SK-N-SH (cell line): ENCODE measurements around the gene RAB30.

Experiments
- CTCF ChIP-seq: fragments of 200-600 bp; sonication (generic); IDR thresholded peaks from 2 replicates; pipeline ENCODE4 v1.6.1; 2017; ENCODE audit warnings: antibody characterized with exemption, mild to moderate bottlenecking, moderate library complexity
- ELF1 ChIP-seq: IDR thresholded peaks from 2 replicates; pipeline ENCODE4 v1.4.0; 2012
- EP300 ChIP-seq, 2 experiments: IDR thresholded peaks; 2 replicates each; pipeline versions ENCODE4 v1.4.0 to v1.6.1; 2012; ENCODE audit warnings: borderline replicate concordance in 1 of 2, low read depth in 1 of 2, low read length in 1 of 2
- GABPA ChIP-seq: IDR thresholded peaks from 2 replicates; pipeline ENCODE4 v1.4.0; 2012; ENCODE audit warnings: low read depth, mild to moderate bottlenecking
- NRF1 ChIP-seq: IDR thresholded peaks from 2 replicates; pipeline ENCODE4 v1.6.1; 2012; ENCODE audit warnings: low read depth, mild to moderate bottlenecking, low read length
- POLR2AphosphoS5 ChIP-seq: IDR thresholded peaks from 2 replicates; pipeline ENCODE4 v1.6.1; 2012; ENCODE audit warnings: low read depth, low read length
- RAD21 ChIP-seq: IDR thresholded peaks from 2 replicates; pipeline ENCODE4 v1.6.1; 2012; ENCODE audit warnings: mild to moderate bottlenecking, low read length
- RFX5 ChIP-seq: IDR thresholded peaks from 2 replicates; pipeline ENCODE4 v1.6.1; 2012; ENCODE audit warnings: mild to moderate bottlenecking, improper control_type of control experiment, low read length
- ZBTB33 ChIP-seq: IDR thresholded peaks from 2 replicates; pipeline ENCODE4 v1.4.0; 2012; ENCODE audit warnings: low read depth, borderline replicate concordance

- TF ChIP-seq RAD21, result no peak
- no peak for TF ChIP-seq POLR2AphosphoS5
- no peak for TF ChIP-seq CTCF
- TF ChIP-seq GABPA, result no peak
- no peak for TF ChIP-seq RFX5
- TF ChIP-seq ZBTB33, result no peak
- TF ChIP-seq EP300 (IDR thresholded peaks at IDR 0.05; ENCODE audit: borderline replicate concordance in 1 of 2, low read depth in 1 of 2, low read length in 1 of 2), result no peak
- no peak for TF ChIP-seq ELF1
- no peak for TF ChIP-seq NRF1
Measured at GRCh38 chr11:82986446-82986845, 85.3 kb downstream of the RAB30 start.
